Measurements from ENCODE around the gene CYP4F11. TPM values are rescaled to one million over a fixed set of nuclear protein-coding genes. Genes with fewer than 3 reads are reported as not detected.
"Not testable (repeated sequence)": the region's sequence is repeated elsewhere in the genome, so short reads cannot be mapped to it uniquely, and the experiment has no call there.

CYP4F11 gene
- total RNA-seq, 1 experiment from 2014 or later: 10.5 TPM

DNA sequence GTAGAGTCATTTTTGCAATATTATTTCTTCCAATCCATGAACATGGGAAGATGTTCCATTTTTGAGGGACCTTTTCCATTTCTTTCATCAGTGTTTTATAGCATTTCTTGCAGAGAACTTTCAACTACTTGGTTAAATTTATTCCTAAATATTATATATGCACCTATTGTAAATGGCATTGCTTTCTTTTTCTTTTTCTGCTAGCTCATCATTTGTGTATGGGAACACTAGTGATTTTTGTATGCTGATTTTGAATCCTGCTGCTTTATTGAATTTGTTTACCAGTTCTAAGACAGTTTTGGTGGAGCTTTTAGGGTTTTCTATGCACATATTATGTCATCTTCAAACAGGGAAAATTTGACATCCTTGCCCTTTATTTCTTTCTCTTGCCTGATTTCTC lies 29.3 kb downstream of the CYP4F11 start:
- no TSS peak for BruUV-seq (replicated peaks)
- H3K4me1 Mint-ChIP-seq (ENCODE audit: insufficient read depth, unreplicated experiment): no peaks in the 10 kb centered on the region
- H3K27me3 Mint-ChIP-seq (ENCODE audit: insufficient read depth, unreplicated experiment): no peaks in the 10 kb centered on the region
- POLR2A ChIA-PET: interaction anchor here (0.8 kb wide), 1 partner anchor 11 kb away, joined by 3 read pairs; no protein-coding TSS in a partner anchor
- no peaks in the 10 kb centered on the region for H3K36me3 Mint-ChIP-seq (ENCODE audit: insufficient read depth, unreplicated experiment)
- no peak overlapping the region for H3K27ac Mint-ChIP-seq (ENCODE audit: low read depth, unreplicated experiment)
- TF ChIP-seq CTCF (IDR thresholded peaks at IDR 0.05; ENCODE audit: unreplicated experiment): no peak
- intact Hi-C loops (cut with micrococcal nuclease): no loop called here
- DNase-seq (ENCODE audit: unreplicated experiment): no peak
- no peak overlapping the region for H3K4me3 Mint-ChIP-seq (ENCODE audit: unreplicated experiment)
- peaks cover 22% of the 10 kb centered on the region for H3K9me3 Mint-ChIP-seq (ENCODE audit: unreplicated experiment)
- CTCF ChIA-PET: no interaction called here

DNA sequence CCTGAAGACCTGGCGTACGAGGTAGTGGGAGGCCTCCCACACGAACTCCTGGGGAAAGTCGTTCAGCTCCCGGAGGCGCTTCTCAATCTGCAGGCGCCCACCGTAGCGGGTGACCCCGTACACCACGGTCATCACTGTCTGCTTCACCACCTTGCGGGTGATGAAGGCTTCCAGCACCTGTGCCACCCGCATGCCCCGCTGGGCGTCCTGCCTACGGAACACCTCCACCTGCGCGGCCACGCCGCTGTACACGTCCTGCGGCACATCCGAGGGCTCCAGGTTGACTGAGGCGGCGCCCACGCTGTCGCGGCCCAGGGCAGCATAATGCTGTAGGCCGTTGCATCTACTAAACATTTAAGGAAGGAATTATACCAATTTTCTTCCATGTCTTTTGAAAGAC lies 31.4 kb downstream of the CYP4F11 start:
- BruUV-seq (replicated peaks); CTCF ChIA-PET: not testable (repeated sequence)

GRCh38 chr19:15902254-15902653 lies 32.1 kb downstream of the CYP4F11 start:
- no peaks in the 10 kb centered on the region for H3K36me3 Mint-ChIP-seq (ENCODE audit: insufficient read depth, unreplicated experiment)
- H3K4me3 Mint-ChIP-seq (ENCODE audit: unreplicated experiment): no peak overlapping the region
- no peaks in the 10 kb centered on the region for H3K27me3 Mint-ChIP-seq (ENCODE audit: insufficient read depth, unreplicated experiment)
- H3K4me1 Mint-ChIP-seq (ENCODE audit: insufficient read depth, unreplicated experiment): no peaks in the 10 kb centered on the region
- ChIA-PET CTCF (no interaction called here), POLR2A (no interaction called here)
- no peak overlapping the region for H3K27ac Mint-ChIP-seq (ENCODE audit: low read depth, unreplicated experiment)
- no peak for DNase-seq (ENCODE audit: unreplicated experiment)
- BruUV-seq (replicated peaks): no TSS peak
- intact Hi-C loops (cut with micrococcal nuclease): no loop called here
- no peak for TF ChIP-seq CTCF (IDR thresholded peaks at IDR 0.05; ENCODE audit: unreplicated experiment)
- peaks cover 27% of the 10 kb centered on the region for H3K9me3 Mint-ChIP-seq (ENCODE audit: unreplicated experiment)

More for the DNA sequence above, 31.4 kb downstream of the CYP4F11 start:
- H3K27ac Mint-ChIP-seq (ENCODE audit: low read depth, unreplicated experiment); H3K36me3 Mint-ChIP-seq (ENCODE audit: insufficient read depth, unreplicated experiment); intact Hi-C loops (cut with micrococcal nuclease); POLR2A ChIA-PET; H3K27me3 Mint-ChIP-seq (ENCODE audit: insufficient read depth, unreplicated experiment); H3K4me1 Mint-ChIP-seq (ENCODE audit: insufficient read depth, unreplicated experiment); DNase-seq (ENCODE audit: unreplicated experiment); H3K4me3 Mint-ChIP-seq (ENCODE audit: unreplicated experiment): not testable (repeated sequence)
- H3K9me3 Mint-ChIP-seq (ENCODE audit: unreplicated experiment): peaks cover 26% of the 10 kb centered on the region

GRCh38 chr19:15900504-15900903 lies 33.8 kb downstream of the CYP4F11 start:
- no peak overlapping the region for H3K27ac Mint-ChIP-seq (ENCODE audit: low read depth, unreplicated experiment)
- no peak for DNase-seq (ENCODE audit: unreplicated experiment)
- no TSS peak for BruUV-seq (replicated peaks)
- H3K36me3 Mint-ChIP-seq (ENCODE audit: insufficient read depth, unreplicated experiment): no peaks in the 10 kb centered on the region
- H3K9me3 Mint-ChIP-seq (ENCODE audit: unreplicated experiment): peaks cover 30% of the 10 kb centered on the region
- POLR2A ChIA-PET: no interaction called here
- H3K4me3 Mint-ChIP-seq (ENCODE audit: unreplicated experiment): no peak overlapping the region
- no peaks in the 10 kb centered on the region for H3K27me3 Mint-ChIP-seq (ENCODE audit: insufficient read depth, unreplicated experiment)
- H3K4me1 Mint-ChIP-seq (ENCODE audit: insufficient read depth, unreplicated experiment): no peaks in the 10 kb centered on the region
- CTCF ChIA-PET: interaction anchor here (0.6 kb wide), 1 partner anchor 91 kb away, joined by 3 read pairs; no protein-coding TSS in a partner anchor
- no peak for TF ChIP-seq CTCF (IDR thresholded peaks at IDR 0.05; ENCODE audit: unreplicated experiment)
- intact Hi-C loops (cut with micrococcal nuclease): no loop called here

- BruUV-seq (replicated peaks); H3K36me3 Mint-ChIP-seq (ENCODE audit: insufficient read depth, unreplicated experiment); H3K4me3 Mint-ChIP-seq (ENCODE audit: unreplicated experiment); CTCF ChIA-PET; intact Hi-C loops (cut with micrococcal nuclease); H3K27me3 Mint-ChIP-seq (ENCODE audit: insufficient read depth, unreplicated experiment); DNase-seq (ENCODE audit: unreplicated experiment); H3K4me1 Mint-ChIP-seq (ENCODE audit: insufficient read depth, unreplicated experiment); POLR2A ChIA-PET; H3K27ac Mint-ChIP-seq (ENCODE audit: low read depth, unreplicated experiment): not testable (repeated sequence)
- peaks cover 31% of the 10 kb centered on the region for H3K9me3 Mint-ChIP-seq (ENCODE audit: unreplicated experiment)
These were observed 34.3 kb downstream of the CYP4F11 start for GRCh38 chr19:15900032-15900431.

DNA sequence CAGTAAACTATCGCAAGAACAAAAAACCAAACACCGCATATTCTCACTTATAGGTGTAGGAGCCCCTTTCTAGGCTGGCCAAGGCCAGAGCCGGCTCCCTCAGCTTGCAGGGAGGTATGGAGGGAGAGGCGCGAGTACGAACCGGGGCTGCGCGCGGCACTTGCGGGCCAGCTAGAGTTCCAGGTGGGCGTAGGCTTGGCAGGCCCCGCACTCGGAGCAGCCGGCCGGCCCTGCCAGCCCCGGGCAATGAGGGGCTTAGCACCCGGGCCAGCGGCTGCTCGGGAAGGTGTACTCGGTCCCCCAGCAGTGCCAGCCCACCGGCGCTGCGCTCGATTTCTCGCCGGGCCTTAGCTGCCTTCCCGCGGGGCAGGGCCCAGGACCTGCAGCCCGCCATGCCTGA lies 34.8 kb downstream of the CYP4F11 start:
- BruUV-seq (replicated peaks); H3K4me1 Mint-ChIP-seq (ENCODE audit: insufficient read depth, unreplicated experiment); CTCF ChIA-PET; intact Hi-C loops (cut with micrococcal nuclease); H3K36me3 Mint-ChIP-seq (ENCODE audit: insufficient read depth, unreplicated experiment); H3K4me3 Mint-ChIP-seq (ENCODE audit: unreplicated experiment); POLR2A ChIA-PET; H3K27me3 Mint-ChIP-seq (ENCODE audit: insufficient read depth, unreplicated experiment); H3K27ac Mint-ChIP-seq (ENCODE audit: low read depth, unreplicated experiment); DNase-seq (ENCODE audit: unreplicated experiment): not testable (repeated sequence)
- H3K9me3 Mint-ChIP-seq (ENCODE audit: unreplicated experiment): peaks cover 31% of the 10 kb centered on the region
